GM12874 (cell line): ENCODE data around the gene NOB1.

Experiments used
- CTCF ChIP-seq: IDR thresholded peaks from 2 replicates; pipeline ENCODE4 v1.5.1; 2011; ENCODE audit warnings: low read depth, mild to moderate bottlenecking, control low read depth, low read length, moderate library complexity; ENCODE audit not compliant: insufficient read depth

NOB1 gene

DNA sequence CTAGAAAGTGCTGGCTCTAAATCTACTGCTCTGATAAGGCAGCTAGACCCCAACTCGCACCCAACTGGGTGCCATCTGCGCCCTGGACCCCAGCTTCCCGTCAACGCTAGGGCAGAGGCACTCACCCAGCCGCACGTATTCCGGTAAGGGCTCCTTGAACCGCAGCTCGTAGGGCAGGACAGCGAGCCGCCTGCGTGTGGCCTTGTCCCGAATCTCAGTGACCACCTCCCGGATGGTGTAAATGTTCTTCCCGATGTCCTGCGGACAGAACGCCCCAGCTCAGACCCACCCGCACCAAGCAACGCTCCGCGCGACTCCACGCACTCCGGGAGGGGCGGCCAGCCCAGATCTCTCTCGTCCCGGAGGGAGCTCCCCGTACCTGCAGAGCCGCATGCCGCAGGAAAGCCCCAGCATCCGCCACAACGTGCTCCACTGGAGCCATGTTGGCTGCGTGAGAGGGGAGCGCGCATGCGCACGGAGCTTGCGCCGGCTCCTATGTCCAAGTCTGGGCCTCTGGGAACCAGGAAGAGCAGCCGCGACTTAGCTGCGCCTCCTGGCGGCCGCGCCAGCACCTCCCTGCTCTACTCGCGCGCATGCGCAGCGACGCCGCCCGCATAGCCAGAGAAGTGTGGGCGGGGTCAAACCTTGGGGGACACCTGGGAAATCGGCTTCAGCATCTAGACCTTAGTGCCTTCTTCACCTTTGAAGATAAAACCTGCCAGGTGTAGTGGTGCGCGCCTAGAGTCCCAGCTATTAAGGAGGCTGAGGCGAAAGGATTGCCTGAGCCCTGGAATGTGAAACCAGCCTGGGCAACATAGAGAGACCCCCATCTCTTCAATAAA, at the start of gene NOB1:
Gene NOB1, minus strand, starts transcription at position 458 of the 842 bp plus-strand sequence. Its CDS starts 16 bp downstream, at position 442.
- TF ChIP-seq CTCF = peak; percentile 99

DNA sequence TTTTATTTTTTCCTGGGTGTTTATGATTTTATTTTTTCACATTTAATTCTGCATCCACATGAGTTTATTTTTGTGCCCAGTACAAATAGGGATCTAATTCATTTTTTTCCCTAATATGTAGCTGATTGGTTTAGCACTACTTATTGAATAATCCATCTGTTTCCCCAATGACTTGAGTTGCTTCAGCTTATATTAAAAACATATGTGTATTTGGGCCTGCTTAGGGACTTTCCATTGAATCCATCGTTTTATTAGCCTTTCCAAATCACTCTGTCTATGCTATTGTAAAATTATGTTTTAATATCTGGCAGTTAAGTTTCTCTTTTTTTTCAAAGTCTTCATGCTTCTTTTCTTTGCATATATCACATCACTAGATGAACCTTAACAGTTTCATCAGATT, 49.6 kb upstream of the NOB1 start:
- TF ChIP-seq CTCF = no peak

DNA sequence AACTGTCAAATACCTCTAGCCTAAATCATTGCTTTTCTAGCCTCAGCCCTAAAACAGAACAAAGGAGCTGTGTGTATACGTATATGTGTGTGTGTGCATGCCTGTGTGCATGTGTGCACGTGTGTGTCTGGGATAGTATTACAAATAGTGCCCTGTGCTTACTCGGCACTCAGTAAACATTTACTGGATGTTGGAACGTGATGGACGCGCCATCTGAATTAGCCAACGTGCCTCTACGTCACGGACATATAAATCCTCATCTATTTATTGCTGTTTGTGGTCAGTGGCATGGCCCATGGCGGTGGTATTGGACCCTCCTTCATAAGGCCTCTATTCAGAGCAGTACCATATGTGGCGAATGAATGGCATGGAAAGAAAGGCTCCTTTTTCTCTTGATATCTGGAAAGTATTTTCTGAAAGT, 44.9 kb upstream of the NOB1 start:
- no peak for TF ChIP-seq CTCF

GRCh38 chr16:69798466-69798865, 43.7 kb upstream of the NOB1 start:
- no peak for TF ChIP-seq CTCF

DNA sequence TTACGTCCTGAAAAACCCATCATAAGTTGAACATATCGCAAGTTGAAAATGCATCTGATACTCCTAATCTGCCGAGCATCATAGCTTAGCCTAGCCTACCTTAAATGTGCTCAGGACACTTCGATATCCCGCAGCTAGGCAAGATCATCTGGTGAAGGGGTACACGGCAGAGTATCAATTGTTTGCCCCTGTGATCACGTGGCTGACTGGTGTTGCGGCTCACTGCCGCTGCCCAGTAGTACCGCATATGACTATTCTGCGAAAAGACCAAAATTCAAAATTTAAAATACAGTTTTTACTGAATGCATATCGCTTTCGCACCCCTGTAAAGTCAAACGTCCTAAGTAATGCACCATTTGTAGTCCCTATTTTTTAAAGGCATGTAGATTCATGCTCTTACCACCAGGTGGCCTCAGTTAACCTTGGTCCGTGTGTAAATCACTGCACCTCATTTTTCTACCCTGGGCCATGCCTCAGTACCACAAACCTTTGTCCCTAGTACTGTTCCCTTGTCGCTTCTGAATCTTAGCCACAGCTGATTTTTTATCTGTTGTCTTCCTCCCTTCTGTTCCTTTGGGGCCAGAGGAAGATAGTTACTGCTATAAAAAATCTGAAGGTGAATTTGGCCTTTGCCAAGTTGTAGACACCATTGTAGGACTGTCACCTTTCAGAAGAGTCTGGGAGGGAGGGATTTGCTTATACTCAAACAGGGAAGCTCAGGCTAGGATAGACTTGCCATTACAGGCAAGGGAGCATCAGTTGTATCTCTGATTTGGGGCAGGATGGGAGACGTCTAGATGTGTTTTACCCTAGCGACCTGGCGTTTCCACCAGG, 41.8 kb upstream of the NOB1 start:
- TF ChIP-seq CTCF = peak; percentile 73

- no peak for TF ChIP-seq CTCF
These were observed 39.8 kb upstream of the NOB1 start for GRCh38 chr16:69794486-69794885.

GRCh38 chr16:69793526-69793925, 38.8 kb upstream of the NOB1 start:
- no peak for TF ChIP-seq CTCF
